Left lobe of liver (tissue), 2 donors: ENCODE results near the gene DUXB. TPM values are rescaled to one million over a fixed set of nuclear protein-coding genes. Genes with fewer than 3 reads are reported as not detected.
A peak's percentile ranks its signal among the peaks of the same experiment; 100 is the strongest.

Experiments
- ATAC-seq: fragments of 200-7000 bp; cut with Tn5 transposase; one replicate; pipeline ENCODE4 v1.9.1; 2020; ENCODE audit warnings: mild to moderate bottlenecking, moderate library complexity
- DNase-seq: peaks from one replicate; pipeline ENCODE4 v3.0.0-alpha.2; 2020; ENCODE audit warnings: low spot score
- total RNA-seq: library from RNA; stranded (reverse); gene quantifications from one replicate; pipeline ENCODE4 v1.2.1, GENCODE V29; 2021
- donor health status: DM: no; HTN: no; CAD: no; lungs with moderate emphysema.
- donor health status: DM: no; HTN: yes; CAD: no.

The DUXB gene
- total RNA-seq, 1 donor from 2014 or later: not detected

DNA sequence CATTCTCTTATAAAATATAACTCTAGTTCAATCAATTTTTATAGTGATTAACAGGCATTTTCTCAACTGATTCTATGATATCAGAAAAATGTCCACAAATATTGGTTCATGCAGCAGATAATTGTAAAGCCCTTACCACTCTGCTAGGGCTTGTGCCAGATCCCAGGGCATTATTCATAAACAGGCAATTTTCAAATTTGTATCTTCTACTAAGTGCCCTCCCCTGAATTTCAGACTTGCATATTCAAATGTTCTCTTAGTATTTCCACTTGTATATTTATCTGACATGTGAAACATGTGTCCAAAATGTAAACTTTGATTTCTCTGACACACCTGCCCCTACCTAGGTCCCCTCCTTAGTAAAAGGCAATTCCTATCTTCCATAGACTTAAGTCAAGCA lies 33.8 kb downstream of the DUXB start:
- ATAC-seq: no peak
- no peak for DNase-seq

DNA sequence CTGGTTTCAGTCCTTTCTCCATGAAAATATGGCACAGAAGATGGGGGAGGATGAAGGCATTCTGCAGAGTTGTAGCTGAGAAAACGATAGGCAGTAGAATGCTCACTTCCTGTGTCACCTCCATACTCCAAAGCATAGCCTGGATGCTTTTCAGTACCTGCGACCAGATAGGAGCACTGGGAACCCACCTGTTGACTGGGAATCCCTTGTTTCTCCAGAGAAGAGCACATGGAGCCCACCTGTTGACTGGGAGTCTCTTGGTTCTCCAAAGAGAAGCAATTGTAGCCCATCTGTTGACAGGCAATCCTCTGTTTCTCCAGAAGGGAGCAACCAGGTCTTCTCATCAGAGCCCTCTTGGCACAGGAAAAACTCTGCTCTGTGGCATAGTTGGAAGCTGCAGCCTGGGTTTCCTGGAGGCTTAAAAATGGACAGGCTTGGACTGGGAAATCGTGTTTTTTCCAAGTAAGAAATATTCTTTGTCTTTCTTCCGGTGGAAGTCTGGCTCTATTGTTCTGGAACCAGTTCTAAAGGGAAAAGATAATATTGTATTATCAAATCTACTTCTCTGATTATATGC lies 40.4 kb downstream of the DUXB start:
- DNase-seq (no peak), ATAC-seq (no peak)

DNA sequence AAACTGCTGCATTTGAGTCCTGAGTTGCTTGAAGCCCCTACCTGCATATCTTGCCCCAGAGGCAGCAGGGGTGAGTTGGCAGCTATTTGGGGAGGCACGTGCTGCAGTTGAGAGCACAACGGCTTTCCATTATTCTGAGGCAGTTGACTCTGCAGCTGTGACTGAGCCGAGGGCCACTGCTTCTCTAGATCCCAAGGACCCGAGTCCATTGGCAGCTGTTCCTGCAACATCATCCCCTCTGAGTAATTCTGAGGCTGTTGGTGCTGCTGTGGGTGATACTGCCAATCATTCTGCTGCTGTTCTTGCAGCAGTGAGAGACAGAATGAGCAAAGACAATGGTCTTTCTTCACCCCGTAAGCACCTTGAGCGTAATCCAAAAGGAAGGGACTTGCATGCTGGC lies 40.9 kb downstream of the DUXB start:
- DNase-seq: no peak
- ATAC-seq: no peak

DNA sequence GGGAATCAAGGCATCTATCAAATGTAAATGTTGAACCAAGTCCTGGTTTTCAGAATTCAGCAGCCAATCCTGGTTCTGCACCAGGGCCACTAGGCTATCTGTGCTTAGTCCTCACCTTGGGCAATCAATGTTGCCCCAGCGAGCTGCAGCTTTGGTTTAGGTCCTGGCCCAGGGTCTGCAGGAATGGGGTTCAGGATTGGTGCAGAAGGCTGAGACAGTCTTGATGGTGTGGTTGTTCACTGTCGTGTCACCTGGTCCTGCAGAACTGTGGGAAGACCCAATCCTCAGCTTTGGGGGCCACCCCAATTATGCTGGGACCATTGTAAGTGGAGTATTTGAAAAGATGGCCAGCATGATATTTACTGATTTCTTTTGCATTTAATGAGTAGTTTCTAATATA lies 43.1 kb downstream of the DUXB start:
- ATAC-seq (no peak), DNase-seq (no peak)

DNA sequence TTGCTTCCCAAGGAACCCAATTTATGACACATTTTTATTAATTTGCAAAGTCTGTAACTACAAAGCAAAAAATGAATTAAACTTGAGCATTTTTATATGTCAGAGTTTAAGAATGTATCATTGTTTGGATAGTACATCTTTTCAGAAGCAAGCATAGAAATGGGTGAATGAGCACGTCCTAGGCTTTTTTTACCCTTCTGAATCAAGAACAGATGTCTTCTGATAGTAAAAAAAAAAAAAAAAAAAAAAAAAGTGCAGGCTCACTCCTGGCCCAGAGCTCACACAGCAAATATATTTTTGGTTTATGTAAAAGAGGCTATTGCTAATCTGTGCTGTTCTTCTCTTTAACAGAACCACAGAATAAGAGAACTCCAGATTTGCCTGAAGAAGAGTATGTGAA lies 47.3 kb downstream of the DUXB start:
- ATAC-seq (no peak), DNase-seq (no peak)

DNA sequence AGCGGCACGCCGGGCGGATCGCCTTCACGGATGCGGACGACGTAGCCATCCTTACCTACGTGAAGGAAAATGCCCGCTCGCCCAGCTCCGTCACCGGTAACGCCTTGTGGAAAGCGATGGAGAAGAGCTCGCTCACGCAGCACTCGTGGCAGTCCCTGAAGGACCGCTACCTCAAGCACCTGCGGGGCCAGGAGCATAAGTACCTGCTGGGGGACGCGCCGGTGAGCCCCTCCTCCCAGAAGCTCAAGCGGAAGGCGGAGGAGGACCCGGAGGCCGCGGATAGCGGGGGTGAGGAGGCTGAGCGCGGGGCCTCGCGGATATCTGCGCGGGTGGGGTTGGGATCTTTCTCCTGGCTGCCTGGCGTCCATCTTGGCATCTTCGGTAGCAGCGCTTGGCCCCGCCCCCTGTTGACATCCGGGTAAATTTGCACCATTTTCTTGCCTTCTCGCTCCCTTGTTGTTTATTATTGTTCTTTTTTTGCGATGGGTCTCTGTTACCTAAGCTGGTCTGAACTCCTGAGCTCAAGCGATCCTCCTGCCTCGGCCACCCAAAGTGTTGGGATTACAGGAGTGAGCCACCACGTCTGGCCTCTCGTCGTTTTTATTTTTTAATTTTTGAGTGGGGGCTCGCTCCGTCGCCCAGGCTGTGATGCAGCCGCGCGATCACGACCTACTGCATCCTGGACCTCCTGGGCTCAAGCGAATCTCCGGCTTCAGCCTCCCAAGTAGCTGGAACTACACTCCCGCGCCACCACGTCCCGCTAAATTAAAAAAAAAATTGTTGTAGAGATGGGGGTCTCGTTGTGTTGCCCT lies 52.8 kb downstream of the DUXB start:
- DNase-seq (peak; percentile 84), ATAC-seq (peak; percentile 70)

DNA sequence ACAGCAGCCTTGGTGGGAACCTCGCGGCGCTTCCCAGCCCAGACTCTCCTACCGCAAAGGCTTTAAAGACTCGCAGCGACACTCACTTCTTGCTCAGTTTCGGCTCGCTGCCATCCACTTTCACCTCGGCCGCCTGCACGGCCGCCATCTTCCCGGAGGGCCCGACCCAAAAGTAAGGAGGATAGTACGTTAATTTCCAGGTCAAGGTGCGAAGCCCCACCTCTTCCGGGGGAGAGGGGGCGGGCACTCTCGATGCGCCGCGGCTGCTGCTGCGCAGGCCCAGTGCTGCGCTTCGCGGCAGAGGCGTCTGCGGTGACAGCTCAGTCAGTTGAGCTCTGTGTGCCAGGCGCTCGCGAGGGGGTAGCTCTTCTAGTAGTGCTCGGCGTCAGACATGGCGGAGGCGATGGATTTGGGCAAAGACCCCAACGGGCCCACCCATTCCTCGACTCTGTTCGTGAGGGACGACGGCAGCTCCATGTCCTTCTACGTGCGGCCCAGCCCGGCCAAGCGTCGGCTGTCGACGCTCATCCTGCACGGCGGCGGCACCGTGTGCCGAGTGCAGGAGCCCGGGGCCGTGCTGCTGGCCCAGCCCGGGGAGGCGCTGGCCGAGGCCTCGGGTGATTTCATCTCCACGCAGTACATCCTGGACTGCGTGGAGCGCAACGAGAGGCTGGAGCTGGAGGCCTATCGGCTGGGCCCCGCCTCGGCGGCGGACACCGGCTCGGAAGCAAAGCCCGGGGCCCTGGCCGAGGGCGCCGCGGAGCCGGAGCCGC lies 53.6 kb downstream of the DUXB start, which contains the start of the genes KARS1 and TERF2IP:
Gene KARS1 (minus strand): TSS at position 174 of the 773 bp plus-strand sequence. CDS start 26 bp downstream, at position 148.
Gene TERF2IP (plus strand): TSS at position 282 of the 773 bp plus-strand sequence. CDS start 110 bp downstream, at position 392.
- peak; percentile 96 for ATAC-seq
- DNase-seq: peak; percentile 96

DNA sequence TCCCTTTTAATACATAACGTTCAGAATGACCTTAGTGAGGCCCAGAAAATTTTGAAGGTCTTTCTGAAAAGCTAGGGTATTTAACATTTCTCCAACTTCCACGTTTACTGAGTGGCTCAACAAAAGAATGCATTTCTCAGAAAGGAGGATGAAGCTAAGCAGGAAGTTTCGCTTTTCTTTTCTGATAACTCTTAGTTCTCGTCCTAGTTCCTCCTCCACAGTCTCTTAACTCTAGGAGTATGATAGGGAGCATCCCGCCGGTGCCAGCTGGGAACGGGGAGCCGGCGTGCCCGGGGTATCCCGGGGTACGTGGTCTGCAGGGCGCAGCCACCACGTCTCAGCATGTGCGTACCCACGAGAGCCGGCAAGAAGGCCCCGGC lies 54.2 kb downstream of the DUXB start:
- DNase-seq (no peak), ATAC-seq (peak; percentile 19)

DNA sequence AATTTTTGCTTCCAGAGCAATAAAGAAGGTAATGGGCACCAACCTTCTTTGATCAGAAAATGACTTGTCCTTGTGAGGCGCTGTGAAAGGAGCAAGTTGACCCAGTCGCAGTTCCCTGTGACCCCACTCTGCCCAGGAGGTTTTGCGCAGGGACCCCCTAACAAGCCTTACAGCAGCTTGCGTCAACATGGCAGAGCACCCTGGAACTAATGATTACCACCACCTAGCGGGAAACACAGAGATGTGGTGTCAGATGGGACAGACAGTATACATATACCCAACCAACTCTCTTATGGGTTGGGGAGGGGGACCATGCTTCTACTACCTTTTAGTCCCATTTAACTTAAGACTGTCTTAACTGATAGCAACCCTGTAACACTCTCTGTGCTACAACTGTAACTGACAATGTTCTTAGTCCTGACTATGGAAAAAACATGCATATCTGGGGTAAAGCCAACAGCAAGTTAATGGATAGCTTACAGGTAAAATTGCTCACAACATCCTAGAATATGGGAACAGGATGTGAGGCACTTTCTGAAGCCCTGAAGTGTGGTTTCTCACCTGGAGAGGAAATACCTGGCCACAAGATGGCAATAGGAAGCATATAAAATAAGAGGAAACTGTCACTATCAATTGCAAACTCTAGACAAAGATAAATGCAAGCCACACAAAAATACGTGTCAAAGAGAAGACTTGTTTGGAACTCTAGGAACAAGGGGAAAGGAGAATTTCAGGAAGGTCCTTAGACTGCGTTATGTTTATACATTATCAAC lies 56.8 kb downstream of the DUXB start:
- no peak for ATAC-seq
- no peak for DNase-seq

Other genes with a start within 250 kb of the DUXB start
- gene TMEM170A, start 236.8 kb downstream of the DUXB start, total RNA-seq: 10.5 TPM
- 0.15 TPM for gene CHST6, start 206.0 kb downstream of the DUXB start, total RNA-seq
- not detected for gene CHST5, start 165.4 kb downstream of the DUXB start, total RNA-seq
- gene TMEM231, start 145.2 kb downstream of the DUXB start, total RNA-seq: 1.5 TPM
- gene GABARAPL2, start 135.1 kb downstream of the DUXB start, total RNA-seq: 40.2 TPM
- gene ADAT1, start 78.2 kb downstream of the DUXB start, total RNA-seq: 18.7 TPM
- gene KARS1, start 53.8 kb downstream of the DUXB start, total RNA-seq: 41.2 TPM
- gene TERF2IP, start 53.7 kb downstream of the DUXB start, total RNA-seq: 18.5 TPM
- not detected for gene CPHXL2, start 24.5 kb downstream of the DUXB start, total RNA-seq
- not detected for gene CPHXL, start 25.0 kb upstream of the DUXB start, total RNA-seq